Gastrocnemius medialis (tissue), 4 donors: ENCODE results near the gene AP3S1. TPM values are rescaled to one million over a fixed set of nuclear protein-coding genes. Genes with fewer than 3 reads are reported as not detected.

Experiments
- ATAC-seq, 2 donors: fragments of 150-250 bp; one replicate each; pipeline ENCODE4 v1.9.1; 2016
- DNase-seq, 2 donors: peaks; one replicate each; pipeline ENCODE4 v3.0.0-alpha.2; 2019
- H3K27ac ChIP-seq, 4 donors: fragments of 200-600 bp; sonication (generic); 1 replicate in 1 of 4; 2 replicates in 3 of 4; pipeline ENCODE4 v1.5.1; 2016 to 2018; ENCODE audit warnings: mild to moderate bottlenecking in 2 of 4, moderate library complexity in 1 of 4
- H3K27me3 ChIP-seq, 3 donors: fragments of 200-600 bp; sonication (generic) in 2 of 3; 1 replicate in 1 of 3; 2 replicates in 2 of 3; pipeline versions ENCODE4 v1.5.1 to v1.6.0; 2016 to 2019; ENCODE audit warnings: mild to moderate bottlenecking in 1 of 3, moderate library complexity in 1 of 3
- H3K36me3 ChIP-seq, 2 donors: fragments of 200-600 bp; sonication (generic) in 1 of 2; one replicate each; pipeline ENCODE4 v1.5.1; 2017 to 2018
- H3K4me1 ChIP-seq, 2 donors: fragments of 200-600 bp; sonication (generic) in 1 of 2; one replicate each; pipeline ENCODE4 v1.5.1; 2016 to 2017; ENCODE audit warnings: mild to moderate bottlenecking in 2 of 2
- H3K4me3 ChIP-seq, 4 donors: fragments of 200-600 bp; sonication (generic) in 3 of 4; 1 replicate in 1 of 4; 2 replicates in 3 of 4; pipeline ENCODE4 v1.5.1; 2016 to 2019; ENCODE audit warnings: mild to moderate bottlenecking in 2 of 4
- H3K9me3 ChIP-seq, 3 donors: fragments of 200-600 bp; sonication (generic) in 2 of 3; 1 replicate in 1 of 3; 2 replicates in 2 of 3; pipeline ENCODE4 v1.5.1; 2016 to 2019
- CTCF ChIP-seq, 5 experiments: fragments of 450-650 bp in 3 of 5; fragments of 200-600 bp in 2 of 5; sonication (generic) in 2 of 5; IDR thresholded peaks in 4 of 5; conservative IDR thresholded peaks in 1 of 5; 1 replicate in 4 of 5; 2 replicates in 1 of 5; pipeline ENCODE4 v1.5.1; 2016 to 2019; ENCODE audit warnings: antibody characterized with exemption in 5 of 5, mild to moderate bottlenecking in 3 of 5, moderate library complexity in 3 of 5
- POLR2A ChIP-seq, 2 donors: fragments of 450-650 bp; IDR thresholded peaks; one replicate each; pipeline ENCODE4 v1.6.1; 2017; ENCODE audit warnings: antibody characterized with exemption in 2 of 2, mild to moderate bottlenecking in 2 of 2, moderate library complexity in 2 of 2
- in situ Hi-C, 4 donors: fragments of 200-750 bp; cut with MboI; loops; one replicate each; pipeline versions ENCODE4 v1.15.0 to v1.8.0; 2017; ENCODE audit warnings: low sequenced_read_pairs in 4 of 4
- intact Hi-C: fragments of 100-400 bp; cut with DNase I; formaldehyde crosslinking; loops from one replicate; pipeline ENCODE4 v1.15.1; 2023; ENCODE audit warnings: low total_unique reads
- total RNA-seq, 4 donors: library from RNA; depleted of rRNA; stranded (reverse); fragments of >200 nt; gene quantifications; one replicate each; pipeline versions ENCODE4 v1.1.0 to v1.2.3, GENCODE V29; 2016

AP3S1 gene
- total RNA-seq, 4 donors from 2014 or later = 13.0 to 121 (median 25.5) TPM

- Histone ChIP-seq H3K36me3 (no peaks in the 10 kb centered on the region), H3K9me3 (no peaks in the 10 kb centered on the region), H3K27me3 (no peaks in the 10 kb centered on the region), H3K4me1 (no peaks in the 10 kb centered on the region), H3K27ac (no peak overlapping the region), H3K4me3 (no peak overlapping the region)
- in situ Hi-C loops = no loop called here
- ATAC-seq = no peak
- no peak for DNase-seq
- TF ChIP-seq CTCF (IDR thresholded peaks at IDR 0.05 in 4 of 5, conservative IDR thresholded peaks at IDR 0.05 in 1 of 5) = no peak
- TF ChIP-seq POLR2A (IDR thresholded peaks at IDR 0.05) = no peak
- intact Hi-C loops = no loop called here
Observed at GRCh38 chr5:115930630-115931337, 89.0 kb downstream of the AP3S1 start.

DNA sequence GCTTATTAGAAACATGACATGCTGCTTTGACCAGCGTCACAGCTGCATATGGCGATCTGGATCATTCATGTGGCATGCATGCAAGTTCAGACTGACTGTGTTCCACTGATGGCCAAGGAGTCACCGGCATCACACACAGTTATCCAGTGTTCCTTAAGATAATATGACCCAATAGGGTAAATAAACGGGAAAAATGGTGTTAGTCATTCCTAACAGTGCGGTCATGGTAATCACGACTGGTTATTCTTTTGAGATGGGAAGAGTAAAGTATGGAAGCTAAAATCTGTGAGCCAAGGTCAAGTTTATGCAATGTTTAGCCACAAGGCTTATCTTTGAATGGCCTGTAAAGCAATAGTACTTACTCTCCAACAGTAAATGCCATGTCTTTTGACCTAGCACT is 91.3 kb downstream of the AP3S1 start:
- H3K27ac ChIP-seq = no peak overlapping the region
- intact Hi-C loops = no loop called here
- no peaks in the 10 kb centered on the region for H3K9me3 ChIP-seq
- no peaks in the 10 kb centered on the region for H3K27me3 ChIP-seq
- no peaks in the 10 kb centered on the region for H3K4me1 ChIP-seq
- TF ChIP-seq CTCF (IDR thresholded peaks at IDR 0.05 in 4 of 5, conservative IDR thresholded peaks at IDR 0.05 in 1 of 5) (no peak), POLR2A (IDR thresholded peaks at IDR 0.05) (no peak)
- in situ Hi-C loops = no loop called here
- DNase-seq (no peak), ATAC-seq (no peak)
- no peak overlapping the region for H3K4me3 ChIP-seq
- no peaks in the 10 kb centered on the region for H3K36me3 ChIP-seq

DNA sequence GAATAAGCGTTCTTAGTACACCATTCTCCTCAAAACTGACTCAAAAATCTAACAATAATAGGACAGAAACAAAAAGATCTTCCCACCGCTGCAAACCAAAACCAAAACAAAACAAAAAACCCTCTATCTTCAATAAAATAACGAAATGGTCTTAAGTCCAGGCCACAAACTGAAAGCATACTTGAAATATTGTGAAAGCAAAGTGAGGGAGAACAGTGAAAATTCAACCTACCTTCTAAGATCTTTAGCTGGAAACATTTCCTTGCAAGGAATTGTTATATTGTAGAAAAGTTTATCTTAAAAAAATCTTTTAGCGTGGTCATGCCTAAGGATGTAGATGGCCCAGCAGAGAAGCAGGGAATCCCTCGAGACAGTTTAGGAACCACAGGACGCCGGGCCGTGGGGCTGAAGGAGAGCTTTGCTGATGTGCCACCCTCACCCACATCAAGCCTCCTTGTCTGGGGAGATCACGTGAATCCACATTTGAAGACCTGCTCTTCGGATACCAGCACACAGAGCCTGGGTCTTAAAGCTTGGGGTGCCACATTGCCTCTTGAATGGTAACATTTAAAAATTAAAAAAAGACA is 92.7 kb downstream of the AP3S1 start:
- in situ Hi-C loops = no loop called here
- ATAC-seq = no peak

GRCh38 chr5:115936031-115936430 is 94.3 kb downstream of the AP3S1 start:
- in situ Hi-C loops = no loop called here
- intact Hi-C loops = no loop called here
- TF ChIP-seq CTCF (IDR thresholded peaks at IDR 0.05 in 4 of 5, conservative IDR thresholded peaks at IDR 0.05 in 1 of 5) (no peak), POLR2A (IDR thresholded peaks at IDR 0.05) (no peak)
- no peak for DNase-seq
- Histone ChIP-seq H3K27ac (no peak overlapping the region), H3K27me3 (no peaks in the 10 kb centered on the region), H3K9me3 (no peaks in the 10 kb centered on the region), H3K4me1 (no peaks in the 10 kb centered on the region), H3K4me3 (no peak overlapping the region), H3K36me3 (no peaks in the 10 kb centered on the region)
- no peak for ATAC-seq

More for the DNA sequence above, 92.7 kb downstream of the AP3S1 start:
- Histone ChIP-seq H3K4me1 (no peaks in the 10 kb centered on the region), H3K9me3 (no peaks in the 10 kb centered on the region), H3K36me3 (no peaks in the 10 kb centered on the region), H3K27me3 (no peaks in the 10 kb centered on the region), H3K4me3 (no peak overlapping the region), H3K27ac (no peak overlapping the region)
- TF ChIP-seq POLR2A (IDR thresholded peaks at IDR 0.05) (no peak), CTCF (IDR thresholded peaks at IDR 0.05 in 4 of 5, conservative IDR thresholded peaks at IDR 0.05 in 1 of 5) (no peak)
- intact Hi-C loops = no loop called here
- no peak for DNase-seq
